HepG2 (cell line): ENCODE data around the gene HNRNPM. TPM values are rescaled to one million over a fixed set of nuclear protein-coding genes. Genes with fewer than 3 reads are reported as not detected.

Experiments
- CBX1 ChIP-seq: IDR thresholded peaks from one replicate; pipeline ENCODE4 v1.6.1; 2016; ENCODE audit warnings: antibody characterized with exemption, low read depth
- CHD4 ChIP-seq: fragments of 200-600 bp; sonication (generic); IDR thresholded peaks from 2 replicates; pipeline ENCODE4 v1.7.0; 2017; ENCODE audit warnings: mild to moderate bottlenecking, low read length, borderline replicate concordance
- CREM ChIP-seq, 2 experiments: sonication (generic) in 1 of 2; formaldehyde crosslinking in 1 of 2; IDR thresholded peaks; 2 replicates each; pipeline versions ENCODE4 v1.4.0 to v1.6.1; 2016 to 2020; ENCODE audit warnings: antibody characterized with exemption in 1 of 2, mild to moderate bottlenecking in 1 of 2, missing genetic modification reagents in 1 of 2
- HOXA7 ChIP-seq: sonication (generic); formaldehyde crosslinking; IDR thresholded peaks from 2 replicates; pipeline ENCODE4 v1.8.1; 2022; ENCODE audit warnings: mild to moderate bottlenecking, missing genetic modification reagents, moderate library complexity
- KLF11 ChIP-seq: IDR thresholded peaks from 2 replicates; pipeline ENCODE4 v1.6.1; 2016; ENCODE audit warnings: missing compliant biosample characterization
- MAF1 ChIP-seq: sonication (generic); formaldehyde crosslinking; IDR thresholded peaks from 2 replicates; pipeline ENCODE4 v1.5.0; 2020; ENCODE audit warnings: missing genetic modification reagents, borderline replicate concordance
- MAFK ChIP-seq, 2 experiments: IDR thresholded peaks in 1 of 2; conservative IDR thresholded peaks in 1 of 2; 2 replicates each; pipeline ENCODE4 v1.6.1; 2011; ENCODE audit warnings: improper control_type of control experiment in 2 of 2, low read length in 2 of 2
- PAWR ChIP-seq: sonication (generic); formaldehyde crosslinking; IDR thresholded peaks from 2 replicates; pipeline ENCODE4 v1.4.0; 2020; ENCODE audit warnings: missing genetic modification reagents, mild to moderate bottlenecking, borderline replicate concordance
- RBM39 ChIP-seq: fragments of 200-400 bp; formaldehyde crosslinking; IDR thresholded peaks from one replicate; pipeline ENCODE4 v1.6.1; 2018; ENCODE audit warnings: antibody characterized with exemption, mild to moderate bottlenecking, low read depth, low read length; ENCODE audit not compliant: poor library complexity, severe bottlenecking
- SALL1 ChIP-seq: sonication (generic); formaldehyde crosslinking; IDR thresholded peaks from 2 replicates; pipeline ENCODE4 v1.8.0; 2022; ENCODE audit warnings: mild to moderate bottlenecking, missing genetic modification reagents
- TCF7L2 ChIP-seq: IDR thresholded peaks from 2 replicates; pipeline ENCODE4 v1.6.1; 2011; ENCODE audit warnings: mild to moderate bottlenecking, low read depth, low read length, moderate library complexity
- ZSCAN29 ChIP-seq: sonication (generic); formaldehyde crosslinking; conservative IDR thresholded peaks from 2 replicates; pipeline ENCODE4 v1.4.0; 2020; ENCODE audit warnings: mild to moderate bottlenecking, missing genetic modification reagents
- polyA plus RNA-seq, 8 experiments: library from polyadenylated mRNA; depleted of rRNA in 3 of 8; stranded (reverse) in 7 of 8; unstranded in 1 of 8; fragments of >200 nt; fragmentation: Illumina TruSeq in 4 of 8; extraction: Trizol in 4 of 8; gene quantifications; 2 replicates each; pipeline versions ENCODE4 v1.2.1 to v1.2.3, GENCODE V29; 2011 to 2016; ENCODE audit warnings: low read depth in 4 of 8, missing spikeins in 1 of 8, mixed read lengths in 1 of 8; ENCODE audit not compliant: insufficient read depth in 1 of 8
- total RNA-seq, 5 experiments: library from RNA; depleted of rRNA; stranded (reverse); fragments of >200 nt; fragmentation: Illumina TruSeq; extraction: Trizol; gene quantifications; 2 replicates each; pipeline ENCODE4 v1.2.3, GENCODE V29; 2016; ENCODE audit warnings: low read depth in 1 of 5
- TF ChIP-seq, protein P1 (sequence below): sonication (generic); formaldehyde crosslinking; IDR thresholded peaks from 2 replicates; pipeline ENCODE4 v1.4.0; 2020; ENCODE audit warnings: missing genetic modification reagents, borderline replicate concordance
- TF ChIP-seq, protein P2 (sequence below): sonication (generic); formaldehyde crosslinking; IDR thresholded peaks from 2 replicates; pipeline ENCODE4 v1.4.0; 2020; ENCODE audit warnings: missing genetic modification reagents, borderline replicate concordance
- TF ChIP-seq, protein P3 (sequence below): sonication (generic); formaldehyde crosslinking; IDR thresholded peaks from 2 replicates; pipeline ENCODE4 v1.5.1; 2020; ENCODE audit warnings: missing genetic modification reagents, mild to moderate bottlenecking, borderline replicate concordance
- TF ChIP-seq, protein P4 (sequence below): sonication (generic); IDR thresholded peaks from 2 replicates; pipeline ENCODE4 v1.6.1; 2016; ENCODE audit warnings: low read depth, borderline replicate concordance

Gene HNRNPM
- total and polyA plus RNA-seq, 2 of the 13 experiments (the other 11 are each of a cell fraction or from before 2014, with no cell fraction given): 56.7 to 102 TPM

DNA sequence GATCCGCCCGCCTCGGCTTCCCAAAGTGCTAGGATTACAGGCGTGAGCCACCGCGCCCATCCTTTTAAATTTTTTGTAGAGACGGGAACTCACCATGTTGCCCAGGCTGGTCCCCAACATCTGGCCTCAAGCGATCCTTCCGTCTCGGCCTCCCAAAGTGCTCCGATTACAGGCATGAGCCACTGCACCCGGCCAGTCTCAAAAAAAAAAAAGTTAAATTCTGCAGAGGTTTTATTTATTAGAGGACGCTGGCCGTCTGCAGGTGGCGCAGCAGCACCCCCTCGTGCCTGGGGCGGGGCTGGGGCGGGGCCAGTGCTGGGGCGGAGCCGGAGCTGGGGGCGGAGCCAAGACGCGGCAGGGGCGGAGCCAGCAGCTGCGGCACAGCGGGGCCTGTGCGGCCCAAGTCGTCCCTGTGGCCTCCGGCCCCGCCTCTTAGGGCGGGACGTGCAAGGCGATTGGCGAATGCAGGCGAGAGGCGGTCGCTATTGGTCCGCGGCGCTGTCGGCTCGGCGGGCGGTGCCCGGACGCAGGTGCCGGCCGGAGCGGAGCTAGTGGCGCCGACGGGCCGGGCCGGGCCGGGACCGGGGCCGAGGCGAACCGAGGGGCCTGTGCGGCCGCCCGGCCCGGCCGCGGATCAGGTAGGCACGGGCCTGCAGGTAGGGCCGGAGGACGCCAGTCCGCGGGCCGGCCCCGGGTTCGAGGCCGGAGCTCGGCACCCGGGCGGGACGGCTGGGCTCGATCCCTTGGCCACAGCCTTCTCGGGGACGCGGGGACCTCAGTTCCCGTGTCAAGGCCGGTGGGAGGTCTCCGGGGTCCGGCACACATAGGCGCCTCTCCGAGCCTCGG, 31.8 kb upstream of the HNRNPM start, which contains the start of gene MARCHF2 (continued):
- TF ChIP-seq, protein P1, sequence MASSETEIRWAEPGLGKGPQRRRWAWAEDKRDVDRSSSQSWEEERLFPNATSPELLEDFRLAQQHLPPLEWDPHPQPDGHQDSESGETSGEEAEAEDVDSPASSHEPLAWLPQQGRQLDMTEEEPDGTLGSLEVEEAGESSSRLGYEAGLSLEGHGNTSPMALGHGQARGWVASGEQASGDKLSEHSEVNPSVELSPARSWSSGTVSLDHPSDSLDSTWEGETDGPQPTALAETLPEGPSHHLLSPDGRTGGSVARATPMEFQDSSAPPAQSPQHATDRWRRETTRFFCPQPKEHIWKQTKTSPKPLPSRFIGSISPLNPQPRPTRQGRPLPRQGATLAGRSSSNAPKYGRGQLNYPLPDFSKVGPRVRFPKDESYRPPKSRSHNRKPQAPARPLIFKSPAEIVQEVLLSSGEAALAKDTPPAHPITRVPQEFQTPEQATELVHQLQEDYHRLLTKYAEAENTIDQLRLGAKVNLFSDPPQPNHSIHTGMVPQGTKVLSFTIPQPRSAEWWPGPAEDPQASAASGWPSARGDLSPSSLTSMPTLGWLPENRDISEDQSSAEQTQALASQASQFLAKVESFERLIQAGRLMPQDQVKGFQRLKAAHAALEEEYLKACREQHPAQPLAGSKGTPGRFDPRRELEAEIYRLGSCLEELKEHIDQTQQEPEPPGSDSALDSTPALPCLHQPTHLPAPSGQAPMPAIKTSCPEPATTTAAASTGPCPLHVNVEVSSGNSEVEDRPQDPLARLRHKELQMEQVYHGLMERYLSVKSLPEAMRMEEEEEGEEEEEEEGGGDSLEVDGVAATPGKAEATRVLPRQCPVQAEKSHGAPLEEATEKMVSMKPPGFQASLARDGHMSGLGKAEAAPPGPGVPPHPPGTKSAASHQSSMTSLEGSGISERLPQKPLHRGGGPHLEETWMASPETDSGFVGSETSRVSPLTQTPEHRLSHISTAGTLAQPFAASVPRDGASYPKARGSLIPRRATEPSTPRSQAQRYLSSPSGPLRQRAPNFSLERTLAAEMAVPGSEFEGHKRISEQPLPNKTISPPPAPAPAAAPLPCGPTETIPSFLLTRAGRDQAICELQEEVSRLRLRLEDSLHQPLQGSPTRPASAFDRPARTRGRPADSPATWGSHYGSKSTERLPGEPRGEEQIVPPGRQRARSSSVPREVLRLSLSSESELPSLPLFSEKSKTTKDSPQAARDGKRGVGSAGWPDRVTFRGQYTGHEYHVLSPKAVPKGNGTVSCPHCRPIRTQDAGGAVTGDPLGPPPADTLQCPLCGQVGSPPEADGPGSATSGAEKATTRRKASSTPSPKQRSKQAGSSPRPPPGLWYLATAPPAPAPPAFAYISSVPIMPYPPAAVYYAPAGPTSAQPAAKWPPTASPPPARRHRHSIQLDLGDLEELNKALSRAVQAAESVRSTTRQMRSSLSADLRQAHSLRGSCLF (CRISPR knock-in tag): no peak
- TF ChIP-seq MAF1 (CRISPR knock-in tag): no peak
- no peak for TF ChIP-seq PAWR (CRISPR knock-in tag)
- TF ChIP-seq MAFK (conservative IDR thresholded peaks at IDR 0.05 in 1 of 2, IDR thresholded peaks at IDR 0.05 in 1 of 2; ENCODE audit: low read length in 2 of 2): no peak
- no peak for TF ChIP-seq KLF11 (CRISPR knock-in tag)
- TF ChIP-seq ZSCAN29 (CRISPR knock-in tag): no peak
- 0 out of 2 replicates have a peak, but pooled peaks have one; percentile 31 for TF ChIP-seq SALL1 (CRISPR knock-in tag)
- TF ChIP-seq, protein P2, sequence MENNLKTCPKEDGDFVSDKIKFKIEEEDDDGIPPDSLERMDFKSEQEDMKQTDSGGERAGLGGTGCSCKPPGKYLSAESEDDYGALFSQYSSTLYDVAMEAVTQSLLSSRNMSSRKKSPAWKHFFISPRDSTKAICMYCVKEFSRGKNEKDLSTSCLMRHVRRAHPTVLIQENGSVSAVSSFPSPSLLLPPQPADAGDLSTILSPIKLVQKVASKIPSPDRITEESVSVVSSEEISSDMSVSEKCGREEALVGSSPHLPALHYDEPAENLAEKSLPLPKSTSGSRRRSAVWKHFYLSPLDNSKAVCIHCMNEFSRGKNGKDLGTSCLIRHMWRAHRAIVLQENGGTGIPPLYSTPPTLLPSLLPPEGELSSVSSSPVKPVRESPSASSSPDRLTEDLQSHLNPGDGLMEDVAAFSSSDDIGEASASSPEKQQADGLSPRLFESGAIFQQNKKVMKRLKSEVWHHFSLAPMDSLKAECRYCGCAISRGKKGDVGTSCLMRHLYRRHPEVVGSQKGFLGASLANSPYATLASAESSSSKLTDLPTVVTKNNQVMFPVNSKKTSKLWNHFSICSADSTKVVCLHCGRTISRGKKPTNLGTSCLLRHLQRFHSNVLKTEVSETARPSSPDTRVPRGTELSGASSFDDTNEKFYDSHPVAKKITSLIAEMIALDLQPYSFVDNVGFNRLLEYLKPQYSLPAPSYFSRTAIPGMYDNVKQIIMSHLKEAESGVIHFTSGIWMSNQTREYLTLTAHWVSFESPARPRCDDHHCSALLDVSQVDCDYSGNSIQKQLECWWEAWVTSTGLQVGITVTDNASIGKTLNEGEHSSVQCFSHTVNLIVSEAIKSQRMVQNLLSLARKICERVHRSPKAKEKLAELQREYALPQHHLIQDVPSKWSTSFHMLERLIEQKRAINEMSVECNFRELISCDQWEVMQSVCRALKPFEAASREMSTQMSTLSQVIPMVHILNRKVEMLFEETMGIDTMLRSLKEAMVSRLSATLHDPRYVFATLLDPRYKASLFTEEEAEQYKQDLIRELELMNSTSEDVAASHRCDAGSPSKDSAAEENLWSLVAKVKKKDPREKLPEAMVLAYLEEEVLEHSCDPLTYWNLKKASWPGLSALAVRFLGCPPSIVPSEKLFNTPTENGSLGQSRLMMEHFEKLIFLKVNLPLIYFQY (CRISPR knock-in tag): peak; percentile 96
- TF ChIP-seq, protein P3, sequence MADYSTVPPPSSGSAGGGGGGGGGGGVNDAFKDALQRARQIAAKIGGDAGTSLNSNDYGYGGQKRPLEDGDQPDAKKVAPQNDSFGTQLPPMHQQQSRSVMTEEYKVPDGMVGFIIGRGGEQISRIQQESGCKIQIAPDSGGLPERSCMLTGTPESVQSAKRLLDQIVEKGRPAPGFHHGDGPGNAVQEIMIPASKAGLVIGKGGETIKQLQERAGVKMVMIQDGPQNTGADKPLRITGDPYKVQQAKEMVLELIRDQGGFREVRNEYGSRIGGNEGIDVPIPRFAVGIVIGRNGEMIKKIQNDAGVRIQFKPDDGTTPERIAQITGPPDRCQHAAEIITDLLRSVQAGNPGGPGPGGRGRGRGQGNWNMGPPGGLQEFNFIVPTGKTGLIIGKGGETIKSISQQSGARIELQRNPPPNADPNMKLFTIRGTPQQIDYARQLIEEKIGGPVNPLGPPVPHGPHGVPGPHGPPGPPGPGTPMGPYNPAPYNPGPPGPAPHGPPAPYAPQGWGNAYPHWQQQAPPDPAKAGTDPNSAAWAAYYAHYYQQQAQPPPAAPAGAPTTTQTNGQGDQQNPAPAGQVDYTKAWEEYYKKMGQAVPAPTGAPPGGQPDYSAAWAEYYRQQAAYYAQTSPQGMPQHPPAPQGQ (CRISPR knock-in tag): no peak
- TF ChIP-seq TCF7L2: no peak
- TF ChIP-seq, protein P4, sequence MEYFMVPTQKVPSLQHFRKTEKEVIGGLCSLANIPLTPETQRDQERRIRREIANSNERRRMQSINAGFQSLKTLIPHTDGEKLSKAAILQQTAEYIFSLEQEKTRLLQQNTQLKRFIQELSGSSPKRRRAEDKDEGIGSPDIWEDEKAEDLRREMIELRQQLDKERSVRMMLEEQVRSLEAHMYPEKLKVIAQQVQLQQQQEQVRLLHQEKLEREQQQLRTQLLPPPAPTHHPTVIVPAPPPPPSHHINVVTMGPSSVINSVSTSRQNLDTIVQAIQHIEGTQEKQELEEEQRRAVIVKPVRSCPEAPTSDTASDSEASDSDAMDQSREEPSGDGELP: peak; percentile 45; the same call in 1 of the 2 replicates
- TF ChIP-seq CBX1: no peak
- no peak for TF ChIP-seq RBM39
- no peak for TF ChIP-seq CHD4
- TF ChIP-seq HOXA7 (CRISPR knock-in tag): no peak
- no peak for TF ChIP-seq CREM (IDR thresholded peaks at IDR 0.05)
- TF ChIP-seq CREM (CRISPR knock-in tag; IDR thresholded peaks at IDR 0.05): no peak
